A673 (cell line): ENCODE results near the gene CELF3.

Experiments used
- EZH2 ChIP-seq: fragments of 200-600 bp; sonication (generic); IDR thresholded peaks from 2 replicates; pipeline ENCODE4 v1.6.1; 2017; ENCODE audit warnings: borderline replicate concordance, low read depth, mild to moderate bottlenecking, mixed read lengths, antibody characterized with exemption, low read length; ENCODE audit not compliant: poor library complexity, severe bottlenecking
- TF ChIP-seq, protein P1 (sequence below): fragments of 300-800, 200-600 bp; sonication (generic); conservative IDR thresholded peaks from 2 replicates; pipeline ENCODE4 v1.5.1; 2017; ENCODE audit warnings: low read depth, mild to moderate bottlenecking, antibody characterized with exemption, low read length, moderate library complexity, mixed read lengths

DNA sequence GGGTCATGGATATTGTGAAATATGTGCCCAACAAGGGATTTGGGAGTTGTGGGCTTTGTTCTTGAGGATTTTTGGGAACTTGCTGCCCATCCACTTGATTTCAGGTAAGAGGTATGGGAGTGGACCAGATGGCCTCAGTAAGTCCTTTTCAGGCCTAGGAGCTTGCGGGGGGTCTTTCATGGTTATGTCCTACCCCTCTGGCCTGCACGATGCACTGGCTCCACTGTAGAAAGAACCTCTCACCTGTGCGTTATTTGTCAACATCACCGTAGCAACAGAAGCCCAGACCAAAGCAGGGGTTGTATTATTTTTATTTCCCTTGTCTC is 13.3 kb upstream of the CELF3 start:
- TF ChIP-seq, protein P1, sequence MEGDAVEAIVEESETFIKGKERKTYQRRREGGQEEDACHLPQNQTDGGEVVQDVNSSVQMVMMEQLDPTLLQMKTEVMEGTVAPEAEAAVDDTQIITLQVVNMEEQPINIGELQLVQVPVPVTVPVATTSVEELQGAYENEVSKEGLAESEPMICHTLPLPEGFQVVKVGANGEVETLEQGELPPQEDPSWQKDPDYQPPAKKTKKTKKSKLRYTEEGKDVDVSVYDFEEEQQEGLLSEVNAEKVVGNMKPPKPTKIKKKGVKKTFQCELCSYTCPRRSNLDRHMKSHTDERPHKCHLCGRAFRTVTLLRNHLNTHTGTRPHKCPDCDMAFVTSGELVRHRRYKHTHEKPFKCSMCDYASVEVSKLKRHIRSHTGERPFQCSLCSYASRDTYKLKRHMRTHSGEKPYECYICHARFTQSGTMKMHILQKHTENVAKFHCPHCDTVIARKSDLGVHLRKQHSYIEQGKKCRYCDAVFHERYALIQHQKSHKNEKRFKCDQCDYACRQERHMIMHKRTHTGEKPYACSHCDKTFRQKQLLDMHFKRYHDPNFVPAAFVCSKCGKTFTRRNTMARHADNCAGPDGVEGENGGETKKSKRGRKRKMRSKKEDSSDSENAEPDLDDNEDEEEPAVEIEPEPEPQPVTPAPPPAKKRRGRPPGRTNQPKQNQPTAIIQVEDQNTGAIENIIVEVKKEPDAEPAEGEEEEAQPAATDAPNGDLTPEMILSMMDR: no peak
- no peak for TF ChIP-seq EZH2
